Activated naive CD8-positive, alpha-beta T cell treated with anti-CD3 and anti-CD28 coated beads, Interleukin-2, amount 50 U/mL, for 24 hours (primary cell): ENCODE results near the gene RBM19.

Experiments used
- ATAC-seq: fragments of 150-1000 bp; cut with Tn5 transposase; one replicate; pipeline ENCODE4 v1.10.0; 2021
- DNase-seq: peaks from one replicate; pipeline ENCODE4 v3.0.0; 2021
- H3K27ac Mint-ChIP-seq: one replicate; pipeline ENCODE4 v1.8.0; 2021; ENCODE audit warnings: mild to moderate bottlenecking, mixed read lengths
- H3K27me3 Mint-ChIP-seq: one replicate; pipeline ENCODE4 v1.8.0; 2021; ENCODE audit warnings: mixed read lengths
- H3K36me3 Mint-ChIP-seq: one replicate; pipeline ENCODE4 v1.8.0; 2021; ENCODE audit warnings: low read depth, mixed read lengths
- H3K4me1 Mint-ChIP-seq: one replicate; pipeline ENCODE4 v1.8.0; 2021; ENCODE audit warnings: mixed read lengths
- H3K4me3 Mint-ChIP-seq: one replicate; pipeline ENCODE4 v1.8.0; 2021; ENCODE audit warnings: mild to moderate bottlenecking, moderate library complexity, mixed read lengths
- H3K9me3 Mint-ChIP-seq: one replicate; pipeline ENCODE4 v1.8.0; 2021; ENCODE audit warnings: mixed read lengths

The RBM19 gene

GRCh38 chr12:113884392-113884791 is 81.7 kb downstream of the RBM19 start:
- Mint-ChIP-seq H3K4me3 (no peak overlapping the region), H3K9me3 (no peaks in the 10 kb centered on the region), H3K4me1 (no peaks in the 10 kb centered on the region), H3K27ac (no peak overlapping the region), H3K27me3 (no peaks in the 10 kb centered on the region), H3K36me3 (peaks cover 30% of the 10 kb centered on the region)
- ATAC-seq: no peak
- no peak for DNase-seq

GRCh38 chr12:113882690-113883089 is 83.4 kb downstream of the RBM19 start:
- no peaks in the 10 kb centered on the region for H3K27me3 Mint-ChIP-seq
- H3K4me3 Mint-ChIP-seq: no peak overlapping the region
- peaks cover 26% of the 10 kb centered on the region for H3K36me3 Mint-ChIP-seq
- DNase-seq (no peak), ATAC-seq (no peak)
- H3K27ac Mint-ChIP-seq: no peak overlapping the region
- H3K9me3 Mint-ChIP-seq: no peaks in the 10 kb centered on the region
- no peaks in the 10 kb centered on the region for H3K4me1 Mint-ChIP-seq

GRCh38 chr12:113880988-113881962 is 84.8 kb downstream of the RBM19 start:
- H3K27me3 Mint-ChIP-seq: no peaks in the 10 kb centered on the region
- H3K9me3 Mint-ChIP-seq: no peaks in the 10 kb centered on the region
- no peak overlapping the region for H3K4me3 Mint-ChIP-seq
- ATAC-seq (no peak), DNase-seq (no peak)
- no peaks in the 10 kb centered on the region for H3K4me1 Mint-ChIP-seq
- peaks cover 22% of the 10 kb centered on the region for H3K36me3 Mint-ChIP-seq
- H3K27ac Mint-ChIP-seq: no peak overlapping the region

GRCh38 chr12:113880326-113880725 is 85.8 kb downstream of the RBM19 start:
- H3K27ac Mint-ChIP-seq: no peak overlapping the region
- H3K4me3 Mint-ChIP-seq: no peak overlapping the region
- H3K27me3 Mint-ChIP-seq: no peaks in the 10 kb centered on the region
- H3K36me3 Mint-ChIP-seq: peaks cover 23% of the 10 kb centered on the region
- no peak for DNase-seq
- H3K9me3 Mint-ChIP-seq: no peaks in the 10 kb centered on the region
- ATAC-seq: no peak
- no peaks in the 10 kb centered on the region for H3K4me1 Mint-ChIP-seq

- no peaks in the 10 kb centered on the region for H3K9me3 Mint-ChIP-seq
- H3K27ac Mint-ChIP-seq: no peak overlapping the region
- DNase-seq: no peak
- ATAC-seq: no peak
- H3K36me3 Mint-ChIP-seq: peaks cover 21% of the 10 kb centered on the region
- H3K27me3 Mint-ChIP-seq: no peaks in the 10 kb centered on the region
- no peak overlapping the region for H3K4me3 Mint-ChIP-seq
- H3K4me1 Mint-ChIP-seq: no peaks in the 10 kb centered on the region
Observed at GRCh38 chr12:113879658-113880057, 86.5 kb downstream of the RBM19 start.

- H3K27me3 Mint-ChIP-seq: no peaks in the 10 kb centered on the region
- no peaks in the 10 kb centered on the region for H3K9me3 Mint-ChIP-seq
- DNase-seq: no peak
- no peak for ATAC-seq
- H3K4me3 Mint-ChIP-seq: no peak overlapping the region
- no peak overlapping the region for H3K27ac Mint-ChIP-seq
- H3K4me1 Mint-ChIP-seq: no peaks in the 10 kb centered on the region
- H3K36me3 Mint-ChIP-seq: peaks cover 31% of the 10 kb centered on the region
Observed at GRCh38 chr12:113877607-113878006, 88.5 kb downstream of the RBM19 start.

- Mint-ChIP-seq H3K9me3 (no peaks in the 10 kb centered on the region), H3K4me1 (no peaks in the 10 kb centered on the region), H3K36me3 (peaks cover 31% of the 10 kb centered on the region), H3K27ac (no peak overlapping the region), H3K4me3 (no peak overlapping the region), H3K27me3 (no peaks in the 10 kb centered on the region)
- no peak for DNase-seq
- ATAC-seq: no peak
Observed at GRCh38 chr12:113876160-113876559, 90.0 kb downstream of the RBM19 start.

GRCh38 chr12:113875691-113876090 is 90.4 kb downstream of the RBM19 start:
- peaks cover 27% of the 10 kb centered on the region for H3K36me3 Mint-ChIP-seq
- H3K27me3 Mint-ChIP-seq: no peaks in the 10 kb centered on the region
- DNase-seq: no peak
- H3K4me3 Mint-ChIP-seq: no peak overlapping the region
- no peaks in the 10 kb centered on the region for H3K9me3 Mint-ChIP-seq
- ATAC-seq: no peak
- no peaks in the 10 kb centered on the region for H3K4me1 Mint-ChIP-seq
- H3K27ac Mint-ChIP-seq: no peak overlapping the region

GRCh38 chr12:113874999-113875561 is 91.0 kb downstream of the RBM19 start:
- H3K9me3 Mint-ChIP-seq: no peaks in the 10 kb centered on the region
- DNase-seq (no peak), ATAC-seq (no peak)
- no peaks in the 10 kb centered on the region for H3K4me1 Mint-ChIP-seq
- H3K36me3 Mint-ChIP-seq: peaks cover 24% of the 10 kb centered on the region
- no peaks in the 10 kb centered on the region for H3K27me3 Mint-ChIP-seq
- H3K4me3 Mint-ChIP-seq: no peak overlapping the region
- H3K27ac Mint-ChIP-seq: no peak overlapping the region

GRCh38 chr12:113874326-113874725 is 91.8 kb downstream of the RBM19 start:
- DNase-seq (no peak), ATAC-seq (no peak)
- H3K9me3 Mint-ChIP-seq: no peaks in the 10 kb centered on the region
- no peak overlapping the region for H3K4me3 Mint-ChIP-seq
- H3K4me1 Mint-ChIP-seq: no peaks in the 10 kb centered on the region
- no peaks in the 10 kb centered on the region for H3K27me3 Mint-ChIP-seq
- no peak overlapping the region for H3K27ac Mint-ChIP-seq
- H3K36me3 Mint-ChIP-seq: peaks cover 26% of the 10 kb centered on the region

GRCh38 chr12:113873740-113874139 is 92.4 kb downstream of the RBM19 start:
- H3K36me3 Mint-ChIP-seq: peaks cover 26% of the 10 kb centered on the region
- H3K9me3 Mint-ChIP-seq: no peaks in the 10 kb centered on the region
- no peak overlapping the region for H3K4me3 Mint-ChIP-seq
- H3K27ac Mint-ChIP-seq: no peak overlapping the region
- no peaks in the 10 kb centered on the region for H3K27me3 Mint-ChIP-seq
- ATAC-seq (no peak), DNase-seq (no peak)
- no peaks in the 10 kb centered on the region for H3K4me1 Mint-ChIP-seq

- Mint-ChIP-seq H3K27ac (no peak overlapping the region), H3K9me3 (no peaks in the 10 kb centered on the region), H3K27me3 (no peaks in the 10 kb centered on the region), H3K4me1 (no peaks in the 10 kb centered on the region), H3K36me3 (peaks cover 26% of the 10 kb centered on the region), H3K4me3 (no peak overlapping the region)
- ATAC-seq (no peak), DNase-seq (no peak)
Observed at GRCh38 chr12:113870890-113871289, 95.2 kb downstream of the RBM19 start.

- Mint-ChIP-seq H3K9me3 (no peaks in the 10 kb centered on the region), H3K27ac (no peak overlapping the region), H3K4me3 (no peak overlapping the region), H3K4me1 (peaks cover under 1% of the 10 kb centered on the region), H3K36me3 (peaks cover 24% of the 10 kb centered on the region), H3K27me3 (no peaks in the 10 kb centered on the region)
- DNase-seq (no peak), ATAC-seq (no peak)
Observed at GRCh38 chr12:113870035-113870434, 96.1 kb downstream of the RBM19 start.

- Mint-ChIP-seq H3K27me3 (no peaks in the 10 kb centered on the region), H3K27ac (no peak overlapping the region), H3K4me3 (no peak overlapping the region), H3K4me1 (peaks cover 17% of the 10 kb centered on the region), H3K9me3 (no peaks in the 10 kb centered on the region), H3K36me3 (peaks cover 14% of the 10 kb centered on the region)
- ATAC-seq: no peak
- no peak for DNase-seq
Observed at GRCh38 chr12:113868365-113868764, 97.8 kb downstream of the RBM19 start.

- Mint-ChIP-seq H3K27ac (no peak overlapping the region), H3K4me3 (no peak overlapping the region), H3K27me3 (no peaks in the 10 kb centered on the region), H3K36me3 (peaks cover 14% of the 10 kb centered on the region), H3K9me3 (no peaks in the 10 kb centered on the region), H3K4me1 (peaks cover 28% of the 10 kb centered on the region)
- DNase-seq: no peak
- ATAC-seq: no peak
Observed at GRCh38 chr12:113867258-113867657, 98.9 kb downstream of the RBM19 start.
